ENCODE measurements around the gene AP5B1. TPM values are rescaled to one million over a fixed set of nuclear protein-coding genes. Genes with fewer than 3 reads are reported as not detected.

Gene AP5B1
- total and polyA plus RNA-seq, 2 experiments from 2014 or later, result 3.1 to 16.1 TPM

- no peak overlapping the region for H3K4me2 ChIP-seq
- H3K4me1 Mint-ChIP-seq, result no peaks in the 10 kb centered on the region
- no peaks in the 10 kb centered on the region for H3K4me1 ChIP-seq (ENCODE audit: insufficient read depth)
- no peaks in the 10 kb centered on the region for H4K20me1 ChIP-seq (replicated peaks; ENCODE audit: insufficient read depth)
- no peaks in the 10 kb centered on the region for H3K9me2 ChIP-seq (ENCODE audit: insufficient read depth)
- ATAC-seq (no peak), DNase-seq (ENCODE audit: low spot score) (no peak)
- H3F3A ChIP-seq (replicated peaks; ENCODE audit: low read depth), result no peaks in the 10 kb centered on the region
- H3K27me3 Mint-ChIP-seq (ENCODE audit: insufficient read depth, low read depth, poor library complexity), result peaks cover 8% of the 10 kb centered on the region
- H3K4me3 ChIP-seq, result no peak overlapping the region
- H3K27me3 ChIP-seq (ENCODE audit: insufficient read depth), result no peaks in the 10 kb centered on the region
- TF ChIP-seq POLR2AphosphoS5 (IDR thresholded peaks at IDR 0.05; ENCODE audit: low read depth), result no peak
- no peak for TF ChIP-seq ZNF114 (CRISPR knock-in tag; IDR thresholded peaks at IDR 0.05)
- no peak for TF ChIP-seq ETS1 (IDR thresholded peaks at IDR 0.05)
- no peak for TF ChIP-seq REST (IDR thresholded peaks at IDR 0.05; ENCODE audit: unreplicated experiment)
- TF ChIP-seq ZNF462 (CRISPR knock-in tag; IDR thresholded peaks at IDR 0.05), result no peak
- TF ChIP-seq CREB1 (CRISPR knock-in tag; IDR thresholded peaks at IDR 0.05; ENCODE audit: low read depth), result no peak
- TF ChIP-seq ZNF331 (CRISPR knock-in tag; IDR thresholded peaks at IDR 0.05; ENCODE audit: low read depth), result no peak
- no peak overlapping the region for H2AFZ ChIP-seq
- H3K79me2 ChIP-seq (replicated peaks; ENCODE audit: insufficient read depth), result no peaks in the 10 kb centered on the region
- H3K27ac ChIP-seq (ENCODE audit: low read depth), result no peak overlapping the region
- 0 out of 3 replicates have a peak, but pooled peaks cover under 1% of the 10 kb centered on the region for H3K9me3 Mint-ChIP-seq
- peaks cover 3% of the 10 kb centered on the region; the same call in 1 of the 3 replicates for H3K36me3 Mint-ChIP-seq (ENCODE audit: low read depth)
- H3K4me3 Mint-ChIP-seq, result no peak overlapping the region
- H3K27ac Mint-ChIP-seq, result no peak overlapping the region
- H3K36me3 ChIP-seq (ENCODE audit: insufficient read depth), result no peaks in the 10 kb centered on the region
Measured at GRCh38 chr11:65774525-65775306, 6.1 kb downstream of the AP5B1 start.

All from GM23338 (cell line).